ENCODE results near the gene DMWD.

Gene DMWD, protein sequence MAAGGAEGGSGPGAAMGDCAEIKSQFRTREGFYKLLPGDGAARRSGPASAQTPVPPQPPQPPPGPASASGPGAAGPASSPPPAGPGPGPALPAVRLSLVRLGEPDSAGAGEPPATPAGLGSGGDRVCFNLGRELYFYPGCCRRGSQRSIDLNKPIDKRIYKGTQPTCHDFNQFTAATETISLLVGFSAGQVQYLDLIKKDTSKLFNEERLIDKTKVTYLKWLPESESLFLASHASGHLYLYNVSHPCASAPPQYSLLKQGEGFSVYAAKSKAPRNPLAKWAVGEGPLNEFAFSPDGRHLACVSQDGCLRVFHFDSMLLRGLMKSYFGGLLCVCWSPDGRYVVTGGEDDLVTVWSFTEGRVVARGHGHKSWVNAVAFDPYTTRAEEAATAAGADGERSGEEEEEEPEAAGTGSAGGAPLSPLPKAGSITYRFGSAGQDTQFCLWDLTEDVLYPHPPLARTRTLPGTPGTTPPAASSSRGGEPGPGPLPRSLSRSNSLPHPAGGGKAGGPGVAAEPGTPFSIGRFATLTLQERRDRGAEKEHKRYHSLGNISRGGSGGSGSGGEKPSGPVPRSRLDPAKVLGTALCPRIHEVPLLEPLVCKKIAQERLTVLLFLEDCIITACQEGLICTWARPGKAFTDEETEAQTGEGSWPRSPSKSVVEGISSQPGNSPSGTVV

DNA sequence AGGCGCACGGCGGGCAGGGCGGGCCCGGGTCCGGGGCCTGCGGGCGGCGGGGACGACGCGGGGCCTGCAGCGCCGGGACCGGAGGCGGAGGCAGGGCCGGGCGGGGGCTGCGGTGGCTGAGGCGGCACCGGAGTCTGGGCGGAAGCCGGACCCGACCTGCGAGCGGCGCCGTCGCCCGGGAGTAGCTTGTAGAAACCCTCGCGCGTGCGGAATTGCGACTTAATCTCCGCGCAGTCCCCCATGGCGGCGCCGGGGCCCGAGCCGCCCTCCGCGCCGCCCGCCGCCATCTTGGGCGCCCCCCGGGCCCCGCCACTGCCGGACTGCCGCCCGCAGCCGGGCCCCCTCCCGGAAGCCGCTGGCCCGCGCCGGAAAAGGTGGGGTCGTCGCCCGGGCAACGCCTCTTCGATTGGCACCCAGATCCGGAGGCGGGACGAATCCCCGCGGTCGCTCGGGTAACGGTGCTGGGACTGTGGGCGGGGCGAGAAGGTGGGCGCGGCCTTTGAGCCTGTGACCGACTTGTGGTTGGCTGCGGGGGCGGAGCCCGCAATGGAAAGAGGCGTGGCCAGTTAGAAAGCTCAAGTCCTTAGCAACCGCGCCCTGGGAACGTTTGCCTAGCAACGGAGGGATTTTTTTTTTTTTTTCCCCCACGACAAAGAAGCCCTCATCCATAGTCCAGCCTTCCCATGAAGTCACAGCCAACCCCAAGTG lies at the start of gene DMWD:
Gene DMWD (minus strand): TSS at position 376 of the 708 bp plus-strand sequence. CDS start 89 bp downstream, at position 287.
- peak; percentile 97 for DNase-seq

DNA sequence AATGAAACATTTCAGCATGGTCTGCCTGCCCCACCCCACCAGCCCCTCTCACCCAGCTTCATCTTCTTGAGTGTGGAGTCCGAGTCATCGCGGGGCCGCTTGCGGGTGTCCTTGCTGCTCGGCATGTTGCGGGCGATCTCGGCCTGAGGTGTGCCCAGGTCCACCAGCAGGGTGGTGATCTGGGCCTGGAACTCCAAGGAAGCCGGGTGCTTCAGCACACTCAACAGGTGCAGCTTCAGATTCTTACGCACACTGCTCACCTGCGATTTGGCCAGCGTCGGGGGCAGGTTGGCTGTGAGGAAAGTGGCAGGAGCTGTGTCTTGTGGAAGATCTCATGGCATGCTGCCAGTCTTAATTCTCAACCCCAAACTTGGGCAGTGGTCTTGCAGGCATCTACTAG lies 49.6 kb upstream of the DMWD start:
- no peak for DNase-seq

DNA sequence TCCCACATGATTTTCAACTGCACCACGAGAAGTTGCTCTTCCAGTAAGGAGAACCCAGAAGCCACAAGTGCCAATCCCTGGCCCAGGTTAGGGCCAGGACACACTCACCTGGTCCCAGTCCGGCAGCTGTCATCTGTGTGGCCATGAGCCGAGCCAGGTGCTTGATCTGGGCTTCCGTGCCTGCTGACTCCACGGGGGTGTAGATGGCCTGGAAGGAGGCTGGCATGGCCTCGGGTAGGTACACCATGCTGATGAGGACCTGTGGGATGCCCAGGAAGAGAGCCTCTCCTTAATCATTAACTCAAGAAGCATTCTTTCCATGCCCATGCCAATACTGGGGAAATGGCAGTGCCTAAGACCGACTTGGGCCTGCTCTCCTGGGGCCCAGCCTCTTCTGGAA lies 42.3 kb upstream of the DMWD start:
- DNase-seq = no peak

DNA sequence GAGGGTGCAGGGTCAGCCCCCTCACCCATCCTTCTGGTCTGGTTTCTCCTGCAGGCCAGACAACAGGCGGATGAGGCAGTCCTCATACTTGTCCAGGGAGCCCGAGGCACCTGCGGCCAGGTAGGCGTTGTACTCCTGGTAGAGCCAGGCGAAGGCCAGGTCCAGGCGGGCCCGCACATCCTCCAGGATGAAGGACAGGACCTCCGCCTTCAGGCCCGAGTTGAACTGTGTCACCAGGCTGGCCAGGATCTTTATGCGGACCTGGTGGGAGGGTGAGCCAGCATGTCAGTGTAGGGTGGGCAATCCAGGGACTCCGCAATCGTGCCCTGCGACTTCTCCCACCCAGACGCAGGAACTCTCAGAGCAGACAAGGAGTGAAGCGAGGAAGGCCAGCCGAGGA lies 36.3 kb upstream of the DMWD start:
- DNase-seq = no peak

DNA sequence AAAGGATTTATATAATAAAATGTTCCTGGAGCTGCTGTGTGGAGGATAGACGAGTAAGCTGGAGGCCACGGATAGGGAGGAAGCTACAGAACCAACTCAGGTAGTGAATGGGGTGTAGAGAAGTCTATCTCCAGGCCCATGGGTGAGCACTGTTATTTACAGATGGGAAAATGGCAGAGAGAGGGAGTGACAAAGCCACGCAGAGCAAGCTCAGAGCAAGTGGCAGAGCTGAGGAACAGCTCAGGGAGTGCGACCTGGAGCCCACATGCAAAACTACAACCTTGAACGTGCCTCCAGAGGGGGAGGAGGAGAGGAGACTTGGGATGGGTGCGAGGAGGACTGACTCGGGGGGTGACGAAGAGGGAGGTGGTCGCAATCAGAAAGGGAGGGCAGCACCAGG lies 35.9 kb upstream of the DMWD start:
- DNase-seq = no peak

DNA sequence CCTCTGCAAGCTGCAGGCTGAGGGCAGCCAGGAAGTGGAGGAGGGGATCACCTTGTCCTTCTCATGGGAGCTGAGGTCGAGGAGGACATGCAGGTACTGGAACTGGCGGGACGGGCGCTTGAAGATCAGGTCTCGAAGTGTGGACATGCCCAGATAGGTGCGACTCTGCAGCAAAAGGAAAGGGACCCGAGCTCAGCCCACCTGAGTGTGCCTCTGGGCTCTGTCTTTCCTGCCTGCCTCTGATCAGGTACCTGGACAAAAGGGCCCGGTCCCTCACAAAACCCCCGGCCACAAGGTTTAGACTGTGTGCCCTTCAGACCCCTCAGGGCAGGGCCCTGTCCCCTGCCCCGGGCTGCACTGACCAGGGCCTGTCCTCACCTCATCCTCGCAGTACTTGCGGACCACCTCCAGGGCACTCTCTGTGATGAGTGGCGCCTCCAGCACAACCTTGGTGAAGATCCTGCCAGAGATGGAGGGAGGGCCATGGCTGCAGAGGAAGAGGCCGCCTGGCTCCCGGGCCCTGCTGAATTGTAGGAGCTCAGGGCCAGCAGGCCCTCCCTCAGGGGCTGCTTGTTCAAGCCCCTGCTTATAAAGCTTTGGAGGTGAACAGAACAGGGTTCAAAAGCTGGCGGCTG lies 34.9 kb upstream of the DMWD start:
- no peak for DNase-seq

DNA sequence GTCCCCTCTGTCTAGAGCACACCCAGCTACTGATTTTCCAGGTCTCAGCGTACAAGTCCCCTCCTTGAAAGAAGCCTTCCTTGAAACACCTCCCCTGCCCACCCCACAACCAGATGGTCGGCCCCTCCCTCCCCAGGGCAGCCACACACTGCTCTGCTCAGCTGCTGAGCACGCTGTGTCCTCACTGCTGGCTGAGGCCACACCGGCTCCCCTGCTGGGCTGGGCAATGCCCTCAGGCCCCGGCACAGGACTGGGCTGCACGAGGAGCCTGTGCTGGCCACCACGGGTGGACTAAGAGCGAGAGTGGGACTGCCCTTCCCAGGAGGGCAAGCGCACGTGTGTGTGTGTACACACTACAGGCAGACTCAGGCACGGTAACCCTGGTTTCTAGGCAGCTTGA lies 34.3 kb upstream of the DMWD start:
- DNase-seq = no peak

DNA sequence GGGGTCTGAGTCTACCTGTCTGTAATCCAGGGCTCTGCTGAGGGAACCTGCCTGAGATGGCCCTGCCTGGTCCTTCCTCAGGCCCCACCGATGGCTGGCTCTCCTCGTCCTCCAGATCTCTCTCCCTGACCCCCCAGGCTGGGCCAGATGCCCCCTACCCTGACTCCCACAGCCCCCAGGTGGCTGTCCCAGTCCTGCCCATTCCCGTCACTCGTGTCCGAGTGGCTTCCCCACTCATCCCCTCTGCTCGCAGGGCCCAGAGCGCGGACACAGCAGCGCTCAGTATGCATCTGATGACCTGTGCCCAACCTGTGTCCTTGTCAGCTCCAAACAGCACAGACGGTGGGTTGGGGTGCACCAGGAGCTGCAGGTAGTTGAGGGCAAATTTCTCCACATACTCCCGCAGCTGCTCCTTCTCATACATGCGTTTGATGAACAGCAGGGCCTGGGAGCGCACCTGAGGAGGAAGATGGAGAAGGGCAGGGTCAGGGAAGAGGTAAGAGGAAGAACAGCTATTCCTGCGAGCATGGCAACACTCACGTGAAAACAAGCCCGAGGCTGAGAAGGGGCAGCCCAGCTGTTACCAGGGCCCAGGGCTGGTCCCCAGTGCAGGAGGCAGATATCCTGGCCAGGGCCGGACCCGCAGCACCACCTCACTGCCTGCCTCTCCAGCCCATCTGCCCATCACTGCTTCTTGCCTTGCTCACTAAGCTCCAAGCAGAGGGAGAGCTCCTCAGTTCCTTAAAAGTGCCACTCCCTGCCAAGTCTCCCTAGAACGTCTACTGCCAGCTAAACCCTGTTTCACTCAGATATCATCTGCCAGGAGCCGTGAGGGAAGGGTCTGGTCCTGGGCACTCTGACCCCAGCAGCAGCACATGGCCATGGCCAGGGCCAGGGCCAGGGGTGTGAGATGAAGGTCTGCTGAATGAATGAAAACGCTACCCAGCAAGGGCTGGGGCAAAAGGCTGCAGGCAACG lies 33.6 kb upstream of the DMWD start:
- DNase-seq = no peak

DNA sequence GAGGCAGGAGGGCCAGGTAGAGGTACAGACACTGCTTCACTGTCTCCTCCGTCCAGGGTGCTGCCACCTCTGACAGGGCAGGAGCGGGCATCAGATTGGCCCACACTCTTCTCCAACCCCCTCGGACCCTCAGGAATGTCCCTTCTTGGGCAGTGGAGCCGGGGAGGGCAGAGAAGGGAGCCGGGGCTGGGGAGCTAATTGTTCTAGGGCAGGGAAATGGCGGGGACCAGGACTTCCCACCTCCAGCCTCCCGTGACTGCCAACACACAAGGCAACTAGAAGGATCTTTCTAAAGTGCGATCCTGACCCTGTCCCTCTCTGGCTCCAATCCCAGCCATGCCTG lies 32.6 kb upstream of the DMWD start:
- no peak for DNase-seq

DNA sequence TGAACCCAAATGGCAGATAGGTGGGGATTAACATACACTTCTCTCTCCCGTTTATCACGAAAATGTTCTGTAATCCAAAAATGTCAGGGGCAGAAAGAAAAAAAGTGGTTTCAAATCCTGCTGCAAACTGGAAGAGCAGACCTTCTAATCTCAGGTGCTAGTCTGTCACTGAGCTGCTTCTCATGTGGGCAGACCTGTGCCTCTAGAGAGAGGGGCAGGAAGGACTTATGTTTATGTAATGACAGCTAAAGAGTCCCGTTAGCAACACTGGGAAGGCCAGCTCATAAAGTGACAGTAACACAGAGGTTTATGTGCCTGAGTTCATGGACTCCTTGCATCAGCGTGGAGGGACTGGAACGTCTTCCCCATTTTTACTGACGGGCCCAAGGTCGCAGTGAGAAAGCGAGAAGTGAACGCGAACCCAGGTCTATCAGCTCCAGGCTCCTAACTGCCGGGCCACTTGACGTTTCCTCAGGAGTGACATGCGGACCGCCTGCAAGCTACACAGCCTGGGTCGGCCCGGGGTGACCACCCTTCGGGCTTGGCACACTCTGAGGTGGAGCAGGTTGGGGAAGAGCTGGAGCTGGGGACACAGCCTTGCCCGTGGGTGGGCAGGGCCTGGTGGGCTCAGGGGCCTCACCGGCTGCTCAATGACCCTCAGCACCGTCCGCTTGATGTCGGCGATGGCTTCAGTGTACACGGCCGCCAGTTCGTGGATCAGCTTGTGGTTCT lies 32.1 kb upstream of the DMWD start:
- no peak for DNase-seq

DNA sequence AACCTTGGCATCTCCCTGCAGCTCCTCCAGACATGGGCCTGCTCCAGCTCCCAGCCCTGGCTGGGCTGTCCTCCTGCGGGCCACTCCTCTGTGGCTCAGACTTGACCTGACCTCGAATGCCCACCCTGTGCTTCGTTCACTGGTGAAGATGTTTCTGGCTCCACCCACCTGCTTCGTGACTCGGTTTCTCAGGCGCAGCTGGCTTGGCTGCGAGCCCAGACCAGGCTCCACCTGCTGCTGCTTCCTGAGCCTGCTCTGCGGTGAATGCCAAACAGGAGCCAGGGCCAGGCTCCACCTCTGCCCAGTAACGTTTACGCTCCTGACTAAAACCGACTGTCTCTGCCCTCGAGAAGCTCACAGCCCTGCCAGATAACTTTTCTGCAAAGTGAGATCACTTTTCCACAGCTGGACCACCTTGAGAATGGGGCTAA lies 31.4 kb upstream of the DMWD start:
- no peak for DNase-seq

DNA sequence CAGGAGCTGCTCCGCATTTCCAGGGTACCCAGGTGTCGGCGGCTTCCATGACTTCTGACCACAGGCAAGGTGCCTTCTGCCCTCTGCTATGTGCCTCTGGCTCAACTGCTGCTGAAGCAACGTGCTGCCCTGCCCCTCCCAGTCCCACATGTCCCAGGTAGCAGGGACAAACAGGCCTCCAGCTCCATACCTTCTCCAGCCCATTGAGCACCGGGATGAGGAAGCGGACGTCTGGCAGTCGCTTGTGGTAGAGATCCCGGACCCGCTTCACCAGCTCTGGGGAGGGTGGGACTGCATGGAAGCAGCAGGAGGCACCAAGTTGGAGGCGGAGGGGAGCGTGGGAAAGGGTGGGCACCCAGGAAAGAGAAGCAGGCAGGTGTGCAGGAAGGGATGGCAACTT lies 30.5 kb upstream of the DMWD start:
- no peak for DNase-seq

DNA sequence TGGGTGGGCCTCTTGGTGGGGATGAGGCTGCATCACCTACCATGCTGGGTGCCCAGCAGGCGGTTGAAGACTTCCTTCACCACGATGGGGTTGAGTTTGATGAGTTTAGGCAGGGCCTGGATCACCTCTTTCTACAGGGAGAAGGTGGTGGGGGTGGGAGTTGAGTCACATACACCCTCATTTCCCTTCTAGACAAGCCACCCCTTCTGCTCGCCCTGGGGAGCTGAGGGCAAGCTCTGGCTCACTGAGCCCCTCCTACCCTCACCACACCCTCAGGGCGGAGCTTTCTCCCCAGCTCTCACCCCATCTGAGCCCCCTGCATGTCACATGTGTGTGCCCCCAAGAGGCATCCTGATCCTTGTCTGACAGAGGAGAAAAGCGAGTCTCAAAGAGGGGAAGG lies 30.1 kb upstream of the DMWD start:
- DNase-seq = no peak

DNA sequence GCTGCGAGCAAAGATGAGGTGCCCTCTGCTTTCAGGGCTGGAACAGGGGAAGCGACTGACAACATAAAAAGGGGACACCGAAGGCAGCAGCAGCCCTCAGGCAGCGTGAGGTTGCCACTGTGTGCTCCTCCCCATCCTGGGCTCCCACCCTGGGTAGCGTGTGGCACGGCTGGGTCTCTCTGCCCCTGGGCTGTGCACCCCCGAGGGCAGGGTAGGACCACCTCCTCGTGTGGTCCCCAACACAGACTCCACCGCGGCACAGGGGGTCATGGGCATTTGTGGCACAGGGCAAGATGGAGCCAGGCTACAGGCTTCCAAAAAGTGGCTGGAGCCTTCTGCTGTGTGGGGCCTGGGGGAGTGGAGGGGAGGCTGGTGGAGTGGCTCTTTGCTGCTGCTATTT lies 28.9 kb upstream of the DMWD start:
- DNase-seq = no peak

DNA sequence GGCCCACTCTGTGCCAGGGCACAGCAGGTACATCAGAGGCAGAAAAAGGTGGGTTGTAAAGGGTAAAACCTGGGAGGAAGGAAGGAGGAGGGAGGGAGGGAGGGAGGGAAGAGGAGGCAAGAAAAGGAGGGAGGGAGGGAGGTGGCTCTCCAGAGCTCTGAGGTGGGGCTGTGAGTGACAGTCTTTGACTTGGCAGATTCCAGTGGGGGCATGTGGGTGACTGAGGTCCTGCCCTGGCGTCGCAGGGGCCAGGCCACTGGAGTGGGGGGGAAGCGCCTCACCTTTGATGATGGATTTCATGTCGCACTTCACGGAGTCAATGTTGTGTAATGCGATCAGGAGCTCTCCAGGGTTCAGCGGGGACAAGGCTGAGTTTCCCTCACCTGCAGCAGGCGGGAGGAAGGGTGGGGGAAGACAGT lies 28.5 kb upstream of the DMWD start:
- no peak for DNase-seq

DNA sequence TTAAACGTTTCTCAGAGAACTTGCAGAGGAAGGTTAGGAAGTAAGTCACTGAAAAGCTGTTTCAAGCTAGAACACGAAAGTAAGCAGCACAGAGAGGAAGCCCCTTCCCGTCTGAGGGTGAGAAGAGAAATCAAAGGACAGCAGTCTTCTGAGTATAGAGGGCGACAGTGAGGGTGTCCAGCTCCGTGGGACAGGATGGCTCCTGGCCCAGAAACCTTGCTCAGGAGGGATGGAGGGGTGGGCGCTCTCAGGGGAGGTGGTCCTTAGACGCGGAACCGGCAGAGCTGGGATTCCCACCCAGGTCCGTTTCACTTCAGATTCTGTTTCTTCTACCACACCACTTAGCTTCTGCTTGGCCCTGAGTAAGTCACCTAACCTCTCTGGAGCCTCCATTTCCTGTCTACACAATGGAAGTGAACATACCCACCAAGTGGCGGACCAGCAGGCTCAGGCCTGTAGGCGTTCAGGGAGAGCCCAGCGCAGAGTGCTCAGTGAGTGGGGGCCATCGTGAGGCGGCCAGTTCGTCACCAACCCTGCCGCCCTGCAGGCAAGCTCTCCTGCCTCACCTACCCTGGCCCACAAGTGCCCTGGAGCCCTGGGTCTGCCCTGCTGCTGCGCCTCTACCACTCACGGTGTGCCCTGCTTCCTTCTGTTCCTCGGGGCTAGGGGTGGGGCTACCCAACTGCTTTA lies 27.9 kb upstream of the DMWD start:
- no peak for DNase-seq

DNA sequence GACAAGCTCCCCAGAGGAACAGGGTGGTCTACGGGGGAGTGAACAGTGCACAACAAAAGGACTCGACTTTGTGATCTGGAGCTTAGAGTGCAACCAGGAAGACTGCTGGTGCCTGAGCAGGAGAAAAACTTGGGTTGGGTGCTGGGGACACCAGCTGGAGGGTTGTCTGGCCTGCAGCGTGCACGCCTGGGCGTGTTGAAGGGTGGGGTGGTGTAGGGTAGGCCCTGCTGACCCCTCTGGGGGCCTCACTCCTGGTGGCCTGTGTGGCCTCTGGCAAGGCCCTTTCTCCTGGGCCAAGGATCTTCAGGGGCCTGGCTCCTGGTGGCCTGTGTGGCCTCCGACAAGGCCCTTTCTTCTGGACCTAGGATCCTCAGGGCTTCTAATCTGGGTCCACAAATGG lies 27.1 kb upstream of the DMWD start:
- DNase-seq = no peak

DNA sequence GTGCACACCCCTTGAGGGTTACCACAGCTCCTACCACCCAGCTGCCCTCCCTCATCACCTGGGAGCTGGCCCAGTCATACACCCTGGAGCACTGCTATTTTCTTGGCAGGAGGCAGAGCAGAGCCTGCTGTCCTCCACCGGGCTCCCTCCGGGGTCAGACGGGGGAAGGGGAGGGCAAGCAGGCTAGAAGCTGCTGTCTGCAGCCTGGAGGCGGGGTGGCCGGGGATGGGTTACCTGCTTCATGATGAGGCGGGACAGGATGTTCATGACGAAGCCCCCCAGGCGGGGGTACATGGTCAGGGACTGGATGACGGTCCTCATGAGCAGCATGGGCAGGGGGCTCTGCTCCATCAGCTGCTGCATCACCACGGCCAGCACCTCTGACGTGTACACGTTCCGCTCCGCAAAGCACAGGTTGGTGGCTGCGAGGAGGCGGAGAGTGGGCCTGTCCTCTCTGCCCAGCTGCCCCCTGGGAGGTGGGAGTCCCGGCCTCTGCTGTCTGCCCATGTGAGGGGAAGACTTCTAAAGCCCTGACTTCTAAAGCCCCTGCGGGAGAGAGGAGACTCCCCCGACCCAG lies 25.2 kb upstream of the DMWD start:
- DNase-seq = no peak

DNA sequence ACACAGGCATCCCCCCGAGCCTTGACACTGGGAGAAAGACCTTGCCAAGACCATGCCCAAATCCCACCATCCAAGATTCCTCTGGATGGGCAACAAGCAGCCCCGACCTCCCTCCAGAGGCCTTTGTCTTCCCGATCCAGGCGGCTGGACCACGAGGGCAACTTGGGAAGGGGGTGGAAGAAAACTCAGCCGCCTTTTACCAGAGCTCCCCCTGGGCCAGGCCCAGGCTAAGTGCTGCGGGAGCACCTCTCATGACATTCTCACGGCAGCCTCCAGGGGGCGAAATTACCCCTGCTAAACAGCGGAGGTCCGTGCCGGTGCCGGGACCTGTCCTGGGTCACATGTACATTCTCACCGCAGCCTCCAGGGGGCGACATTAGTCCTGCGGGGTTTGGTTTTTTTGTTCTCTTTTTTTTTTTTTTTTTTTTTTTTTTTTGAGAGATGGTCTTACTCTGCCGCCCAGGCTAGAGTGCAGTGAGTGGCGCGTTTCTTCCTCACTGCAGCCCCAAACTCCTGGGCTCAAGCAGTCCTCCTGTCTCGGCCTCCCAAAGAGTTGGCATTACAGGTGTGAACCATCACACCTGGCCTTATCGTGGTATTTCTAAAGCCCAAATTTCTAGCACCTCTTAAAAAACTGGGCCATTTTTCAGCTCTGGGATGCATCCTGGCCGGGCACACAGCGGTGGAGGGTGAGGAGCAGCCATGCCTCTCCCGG lies 24.5 kb upstream of the DMWD start:
- peak; percentile 68 for DNase-seq

Measured in NCI-H446 treated with DMSO at 0.1 percent for 48 hours (cell line).